Muscle of leg (tissue), 11 donors: ENCODE measurements around the gene FZR1. TPM values are rescaled to one million over a fixed set of nuclear protein-coding genes. Genes with fewer than 3 reads are reported as not detected.

Experiments used
- DNase-seq: peaks from one replicate; pipeline ENCODE4 v3.0.0; 2013
- H3K27ac ChIP-seq: one replicate; pipeline ENCODE4 v1.5.1; 2013; ENCODE audit warnings: mild to moderate bottlenecking, low read length, control low read depth
- H3K27me3 ChIP-seq: one replicate; pipeline ENCODE4 v1.6.1; 2013; ENCODE audit warnings: low read length; ENCODE audit not compliant: control insufficient read depth, insufficient read depth
- H3K36me3 ChIP-seq: one replicate; pipeline ENCODE4 v1.6.1; 2013; ENCODE audit warnings: low read length; ENCODE audit not compliant: control insufficient read depth, insufficient read depth
- H3K4me1 ChIP-seq: one replicate; pipeline ENCODE4 v1.6.1; 2013; ENCODE audit warnings: low read length; ENCODE audit not compliant: control insufficient read depth, insufficient read depth
- H3K4me3 ChIP-seq: one replicate; pipeline ENCODE4 v1.5.1; 2013; ENCODE audit warnings: low read length, control low read depth
- H3K9me3 ChIP-seq: replicated peaks from 2 replicates; pipeline ENCODE4 v1.6.1; 2013; ENCODE audit warnings: low read depth, low read length; ENCODE audit not compliant: control insufficient read depth
- WGBS: methylation state at CpG from one replicate; pipeline ENCODE4 v1.1.5; 2013; ENCODE audit warnings: missing lambda C conversion rate; ENCODE audit not compliant: insufficient coverage; 5-methylcytosine and 5-hydroxymethylcytosine counted together
- polyA plus RNA-seq, 8 donors: library from polyadenylated mRNA; unstranded; fragments of 120-200 nt; gene quantifications; one replicate each; pipeline versions ENCODE4 v1.2.1 to v1.2.3, GENCODE V29; 2013; ENCODE audit warnings: inconsistent platforms in 1 of 8, low replicate concordance in 1 of 8; ENCODE audit not compliant: insufficient read length in 8 of 8, insufficient read depth in 1 of 8
- total RNA-seq: library from RNA; stranded (reverse); fragments of 120-200 nt; gene quantifications from one replicate; pipeline ENCODE4 v1.2.4, GENCODE V29; 2013

FZR1 gene
- total and polyA plus RNA-seq, 9 donors = 20.8 to 47.3 (median 31.1) TPM

DNA sequence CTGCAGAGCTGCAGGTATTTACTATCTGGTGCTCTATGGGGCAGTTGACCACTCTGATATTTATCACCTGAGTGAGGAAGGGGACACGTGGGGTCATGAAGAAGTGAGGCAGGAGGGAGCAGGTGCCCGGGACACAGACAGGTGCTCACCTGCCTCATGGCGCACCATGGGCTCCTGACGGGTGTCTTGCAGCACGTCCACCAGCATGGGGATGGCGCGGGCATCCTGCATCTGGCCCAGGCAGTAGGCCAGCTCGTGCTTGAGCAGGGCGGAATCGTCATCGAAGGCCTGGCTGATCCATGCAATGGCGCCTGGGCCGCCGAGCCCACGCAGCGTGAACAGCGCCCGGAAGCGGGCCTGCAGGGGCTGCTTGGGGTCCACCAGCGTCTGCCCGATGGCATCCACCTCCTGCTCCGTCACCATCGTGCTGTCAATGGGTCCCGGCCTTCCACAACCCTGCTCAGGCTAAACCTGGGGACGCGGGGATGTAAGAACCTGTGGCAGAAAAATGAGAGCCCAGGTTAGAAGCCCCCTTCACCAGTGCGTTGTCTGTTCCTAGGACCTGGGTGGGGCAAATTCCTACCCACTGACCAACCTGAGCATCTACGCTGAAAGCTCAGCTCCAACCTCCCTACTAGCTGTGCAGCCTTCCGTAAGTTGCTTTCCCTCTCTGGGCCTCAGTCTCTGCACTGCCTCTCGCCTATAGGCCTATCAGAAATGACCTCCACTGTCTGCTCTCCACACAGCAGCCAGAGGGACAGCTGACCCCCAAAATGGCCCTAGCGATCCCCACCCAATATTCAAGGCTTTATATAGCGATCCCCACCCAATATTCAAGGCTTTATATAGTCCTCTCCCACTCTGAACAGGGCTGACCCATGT is 9.5 kb upstream of the FZR1 start:
- Histone ChIP-seq H3K9me3 (no peaks in the 10 kb centered on the region), H3K4me1 (peaks cover 9% of the 10 kb centered on the region), H3K4me3 (no peak overlapping the region), H3K36me3 (peaks cover 58% of the 10 kb centered on the region), H3K27ac (no peak overlapping the region), H3K27me3 (no peaks in the 10 kb centered on the region)
- 96% methylated on average over 32 of the region's 32 CpGs for WGBS
- no peak for DNase-seq

DNA sequence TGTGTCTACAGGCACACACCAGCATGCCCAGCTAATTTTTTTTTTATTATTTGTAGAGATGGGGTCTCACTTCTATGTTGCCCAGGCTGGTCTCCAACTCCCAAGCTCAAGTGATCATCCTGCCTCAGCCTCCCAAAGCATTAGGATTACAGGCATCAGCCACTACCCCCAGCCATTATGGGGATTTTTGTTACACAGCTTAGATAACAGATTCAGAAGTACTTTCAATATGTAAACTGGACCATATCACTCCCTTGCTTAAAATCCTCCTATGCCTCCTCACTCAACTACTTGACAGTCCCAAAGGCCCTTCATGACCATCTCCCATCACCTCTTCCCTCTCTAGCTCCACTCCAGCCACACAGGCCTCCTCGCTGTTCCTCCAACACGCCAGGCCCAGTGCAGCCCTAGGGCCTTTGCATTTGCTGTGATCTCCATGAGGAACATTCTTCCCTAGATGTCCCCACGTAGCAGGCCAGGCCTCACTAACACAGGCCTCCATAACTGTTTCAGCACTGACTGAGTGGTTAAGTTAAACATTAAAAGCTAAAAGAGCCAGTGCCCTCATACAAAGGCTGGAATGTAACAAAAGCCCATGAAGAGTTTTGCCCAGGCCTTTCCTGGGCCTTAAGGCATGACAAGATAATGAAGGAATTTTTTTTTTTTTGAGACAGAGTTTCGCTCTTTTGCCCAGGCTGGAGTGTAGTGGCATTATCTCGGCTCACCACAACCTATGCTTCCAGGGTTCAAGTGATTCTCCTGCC is 8.2 kb upstream of the FZR1 start:
- Histone ChIP-seq H3K4me3 (no peak overlapping the region), H3K27ac (no peak overlapping the region), H3K9me3 (no peaks in the 10 kb centered on the region), H3K27me3 (no peaks in the 10 kb centered on the region), H3K4me1 (peaks cover 9% of the 10 kb centered on the region), H3K36me3 (peaks cover 47% of the 10 kb centered on the region)
- DNase-seq = no peak
- 93% methylated on average over 2 of the region's 5 CpGs for WGBS

DNA sequence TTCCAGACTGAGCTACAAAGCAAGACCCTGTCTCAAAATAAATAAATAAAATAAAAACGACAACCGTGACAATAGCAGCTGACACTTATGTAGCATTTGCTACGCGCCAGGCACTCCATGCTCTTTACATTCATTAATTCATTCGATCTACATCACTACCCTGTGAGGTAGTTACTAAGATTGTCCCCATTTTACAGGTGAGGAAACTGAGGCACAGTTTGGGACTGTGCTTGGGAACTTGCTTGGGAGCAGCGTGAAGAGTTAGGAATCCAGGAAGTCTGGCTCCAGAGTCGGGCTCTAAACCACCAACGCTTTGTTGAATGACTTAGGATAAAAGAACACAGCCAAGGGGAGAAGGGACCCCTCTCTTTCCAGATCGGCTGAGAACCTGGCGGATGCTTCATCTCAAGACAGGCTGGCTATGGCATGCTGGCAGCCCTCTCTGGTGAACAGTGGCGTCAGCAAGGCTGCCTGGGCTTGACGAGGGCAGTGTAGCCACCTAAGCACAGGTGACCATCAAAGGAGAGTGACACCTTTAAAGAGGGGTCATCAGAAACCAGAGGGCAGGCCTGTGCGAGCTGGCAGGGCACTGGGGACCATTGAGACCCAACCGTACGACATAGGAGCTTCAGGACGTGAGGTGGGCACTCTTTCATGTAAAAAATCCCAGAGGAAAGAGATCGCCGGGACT is 6.2 kb upstream of the FZR1 start:
- Histone ChIP-seq H3K9me3 (no peaks in the 10 kb centered on the region), H3K36me3 (peaks cover 31% of the 10 kb centered on the region), H3K4me1 (peaks cover 9% of the 10 kb centered on the region), H3K27ac (peak overlapping the region; percentile 93), H3K4me3 (peak overlapping the region; percentile 88), H3K27me3 (no peaks in the 10 kb centered on the region)
- DNase-seq = no peak
- 15% methylated on average over 12 of the region's 18 CpGs for WGBS

DNA sequence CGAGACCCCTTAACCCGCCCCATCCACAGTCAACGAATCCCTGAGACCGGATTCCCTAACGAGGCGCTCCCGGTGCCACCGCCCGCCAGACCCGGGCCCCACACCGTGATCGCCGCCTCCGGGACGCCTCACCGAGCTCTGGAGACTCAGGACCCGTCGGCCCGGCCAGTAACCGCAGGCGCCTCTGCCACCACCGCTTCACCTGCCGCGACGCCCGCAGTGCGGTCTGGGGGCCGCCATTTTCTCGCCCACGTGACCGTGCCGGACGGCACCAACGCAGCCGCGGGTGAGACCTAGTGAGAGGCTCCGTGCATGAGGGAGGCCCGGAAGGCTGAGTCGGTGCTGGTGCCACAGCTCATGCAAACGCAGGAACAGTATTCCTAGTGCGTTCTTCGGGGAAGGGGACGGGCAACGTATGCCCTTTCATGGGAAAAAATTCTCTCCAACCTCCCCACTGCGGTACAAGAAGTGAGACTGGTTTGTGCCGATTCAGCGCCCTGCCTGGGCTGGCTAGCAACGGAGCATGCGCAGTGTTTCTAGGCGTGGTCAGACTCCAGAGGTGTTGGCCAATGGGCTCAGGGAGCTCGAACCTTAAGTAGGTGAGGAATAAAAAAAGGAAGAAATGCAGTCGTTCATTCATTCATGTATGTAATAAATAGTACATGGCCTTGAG is 5.5 kb upstream of the FZR1 start, which contains the start of gene DOHH:
TSS of gene DOHH (minus strand) at position 246 of the 673 bp plus-strand sequence. CDS start 3,860 bp downstream, outside the sequence.
- Histone ChIP-seq H3K9me3 (no peaks in the 10 kb centered on the region), H3K4me1 (peaks cover 13% of the 10 kb centered on the region), H3K27ac (peak within 1 kb of the TSS; percentile 93), H3K27me3 (no peaks in the 10 kb centered on the region), H3K36me3 (peaks cover 26% of the 10 kb centered on the region), H3K4me3 (peak within 1 kb of the TSS; percentile 88)
- peak; percentile 98 for DNase-seq
- WGBS = under 1% methylated on average over 43 of the region's 52 CpGs

DNA sequence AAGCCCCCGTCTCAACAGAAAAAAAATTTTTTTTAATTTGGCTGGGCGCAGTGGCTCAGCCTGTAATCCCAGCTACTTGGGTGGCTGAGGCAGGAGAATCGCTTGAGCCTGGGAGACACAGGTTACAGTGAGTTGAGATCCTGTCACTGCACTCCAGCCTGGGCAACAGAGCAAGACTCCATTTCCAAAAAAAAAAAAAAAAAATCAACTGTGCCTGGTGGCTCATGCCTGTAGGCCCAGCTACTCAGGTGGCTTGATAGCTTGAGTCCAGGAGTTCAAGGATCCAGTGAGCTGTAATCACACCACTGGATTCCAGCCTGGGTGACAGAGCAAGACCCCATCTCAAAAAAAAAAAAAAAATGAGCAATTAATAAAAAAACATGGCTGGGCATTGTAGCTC is 4.3 kb upstream of the FZR1 start:
- no peak for DNase-seq
- Histone ChIP-seq H3K36me3 (peaks cover 14% of the 10 kb centered on the region), H3K27me3 (no peaks in the 10 kb centered on the region), H3K4me3 (no peak overlapping the region), H3K9me3 (no peaks in the 10 kb centered on the region), H3K27ac (no peak overlapping the region), H3K4me1 (peaks cover 15% of the 10 kb centered on the region)
- 94% methylated on average over 3 of the region's 3 CpGs for WGBS

DNA sequence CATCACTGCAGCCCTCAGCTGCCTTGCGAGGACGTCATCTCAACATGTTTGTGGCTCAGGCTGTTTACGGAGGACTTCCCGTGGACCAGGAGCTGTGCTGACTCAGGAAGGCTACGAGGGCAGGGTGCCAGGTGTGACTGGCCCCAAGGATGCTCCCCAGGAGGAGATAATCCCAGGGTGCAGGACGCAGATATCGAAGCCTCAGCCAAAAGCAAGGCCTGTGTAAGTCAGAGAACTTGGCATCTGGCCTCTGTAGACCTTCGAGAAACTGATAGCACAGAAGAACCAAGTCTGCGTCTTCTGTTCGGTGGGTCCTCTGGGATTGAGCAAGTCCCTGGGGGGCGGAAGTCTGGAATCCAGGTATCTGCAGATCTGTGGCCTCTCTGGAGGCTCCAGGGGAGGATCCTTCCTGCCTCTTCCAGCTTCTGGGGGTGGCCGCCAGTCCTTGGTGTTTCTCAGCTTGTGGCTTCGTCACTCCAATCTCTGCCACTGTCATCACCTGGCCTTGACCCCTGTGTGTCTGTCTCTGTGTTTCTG is 3.0 kb upstream of the FZR1 start:
- Histone ChIP-seq H3K36me3 (peaks cover 5% of the 10 kb centered on the region), H3K4me1 (peaks cover 23% of the 10 kb centered on the region), H3K4me3 (no peak overlapping the region), H3K9me3 (no peaks in the 10 kb centered on the region), H3K27me3 (no peaks in the 10 kb centered on the region), H3K27ac (no peak overlapping the region)
- no peak for DNase-seq
- WGBS = 89% methylated on average over 12 of the region's 13 CpGs

DNA sequence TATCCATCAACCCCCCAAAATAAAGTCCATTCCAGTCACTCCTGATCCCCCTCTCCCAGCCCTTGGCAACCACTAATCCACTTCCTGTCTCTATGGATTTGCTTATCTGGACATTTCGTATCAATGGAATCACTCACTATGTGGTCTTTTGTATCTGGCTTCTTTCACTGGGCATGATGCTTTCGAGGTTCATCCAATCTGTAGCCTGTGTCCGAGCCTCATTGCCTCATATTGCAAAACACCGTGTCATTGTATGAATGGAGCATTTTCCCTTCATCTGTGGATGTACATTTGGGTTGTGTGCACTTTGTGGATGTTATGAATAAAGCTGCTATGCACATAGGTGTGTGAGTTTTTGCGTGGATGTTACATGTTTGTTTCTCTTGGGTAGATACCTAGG is 1.4 kb upstream of the FZR1 start:
- Histone ChIP-seq H3K36me3 (peaks cover 10% of the 10 kb centered on the region), H3K9me3 (no peaks in the 10 kb centered on the region), H3K4me3 (no peak overlapping the region), H3K4me1 (peaks cover 27% of the 10 kb centered on the region), H3K27ac (no peak overlapping the region), H3K27me3 (no peaks in the 10 kb centered on the region)
- WGBS = 75% methylated on average over 1 of the region's 5 CpGs
- DNase-seq = no peak

DNA sequence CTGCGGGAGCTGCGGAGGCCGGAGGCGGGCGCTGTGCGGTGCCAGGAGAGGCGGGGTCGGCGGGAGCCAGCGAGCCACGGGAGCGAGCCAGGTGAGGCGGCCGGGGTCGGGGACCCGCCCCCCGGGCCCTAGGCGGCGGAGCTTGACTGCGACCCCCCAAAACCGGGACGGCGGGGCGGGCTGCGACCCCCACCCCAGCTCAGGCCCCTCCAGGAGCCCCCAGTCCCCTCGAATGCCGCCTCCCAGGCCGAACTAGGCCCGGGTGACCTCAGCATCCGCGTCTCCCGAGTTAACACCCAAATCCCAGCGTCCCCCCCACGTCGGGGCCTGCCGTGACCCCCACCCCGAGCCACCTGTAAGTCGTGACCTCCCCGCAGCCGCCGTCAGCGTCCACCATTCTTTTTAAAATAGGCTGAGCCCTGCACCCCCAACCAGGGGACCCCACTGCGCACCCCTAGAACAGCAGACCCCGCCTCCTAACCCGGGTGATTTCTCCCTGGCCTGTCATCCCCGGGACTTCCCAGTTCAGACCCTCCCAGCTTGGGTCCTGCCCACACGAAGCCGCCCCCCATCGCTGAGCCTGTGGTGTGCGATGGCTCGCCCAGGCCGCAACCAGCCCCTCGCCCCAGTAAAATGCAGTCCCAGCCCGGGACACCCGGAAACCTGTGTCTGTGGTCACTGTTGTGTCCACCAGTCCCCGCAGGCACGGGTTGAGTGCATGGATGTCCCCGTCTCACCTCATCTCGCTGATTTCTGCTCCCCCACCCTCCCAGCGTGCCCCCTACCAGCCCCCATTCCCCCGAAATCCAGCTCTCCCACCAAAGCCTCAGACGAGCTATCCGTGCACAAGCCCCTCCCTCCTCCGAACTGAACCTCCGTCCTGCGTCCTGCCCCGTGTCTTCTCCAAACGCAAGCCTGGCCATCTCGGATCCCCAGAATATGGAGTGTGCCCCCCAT is 551 bp downstream of the FZR1 start:
- Histone ChIP-seq H3K4me1 (peaks cover 20% of the 10 kb centered on the region), H3K27me3 (no peaks in the 10 kb centered on the region), H3K9me3 (no peaks in the 10 kb centered on the region), H3K36me3 (peaks cover 24% of the 10 kb centered on the region), H3K27ac (peak overlapping the region; percentile 76), H3K4me3 (peak overlapping the region; percentile 89)
- peak; percentile 52 for DNase-seq
- WGBS = under 1% methylated on average over 63 of the region's 69 CpGs
